Thoracic aorta (tissue), 2 donors: ENCODE results near the gene POLDIP3. TPM values are rescaled to one million over a fixed set of nuclear protein-coding genes. Genes with fewer than 3 reads are reported as not detected.

Experiments used
- ATAC-seq: fragments of 150-250 bp; one replicate; pipeline ENCODE4 v1.8.0; 2017; ENCODE audit warnings: low read depth; ENCODE audit not compliant: insufficient number of reproducible peaks, low FRiP score
- DNase-seq: peaks from one replicate; pipeline ENCODE4 v3.0.0-alpha.2; 2020; ENCODE audit warnings: low spot score
- H3K27ac ChIP-seq, 2 donors: fragments of 200-600 bp; sonication (generic); 1 replicate in 1 of 2; 2 replicates in 1 of 2; pipeline ENCODE4 v1.5.1; 2016; ENCODE audit warnings: mild to moderate bottlenecking in 2 of 2, moderate library complexity in 2 of 2
- H3K27me3 ChIP-seq: fragments of 200-600 bp; sonication (generic); replicated peaks from 2 replicates; pipeline ENCODE4 v1.6.0; 2016; ENCODE audit warnings: mild to moderate bottlenecking; ENCODE audit not compliant: insufficient read depth
- H3K36me3 ChIP-seq: fragments of 200-600 bp; sonication (generic); one replicate; pipeline ENCODE4 v1.5.1; 2016
- H3K4me1 ChIP-seq, 2 donors: fragments of 200-600 bp; sonication (generic); 1 replicate in 1 of 2; 2 replicates in 1 of 2; pipeline versions ENCODE4 v1.5.1 to v1.6.0; 2016; ENCODE audit warnings: low read depth in 2 of 2, mild to moderate bottlenecking in 1 of 2; ENCODE audit not compliant: control insufficient read depth in 1 of 2
- H3K4me3 ChIP-seq: fragments of 200-600 bp; sonication (generic); 2 replicates; pipeline ENCODE4 v1.5.1; 2016; ENCODE audit warnings: mild to moderate bottlenecking
- H3K9me3 ChIP-seq: fragments of 200-600 bp; sonication (generic); 2 replicates; pipeline ENCODE4 v1.5.1; 2016
- CTCF ChIP-seq: fragments of 200-600 bp; sonication (generic); IDR thresholded peaks from one replicate; pipeline ENCODE4 v1.5.1; 2019; ENCODE audit warnings: antibody characterized with exemption
- total RNA-seq, 2 donors: library from RNA; depleted of rRNA; stranded (reverse); fragments of >200 nt; gene quantifications; one replicate each; pipeline versions ENCODE4 v1.1.0 to v1.2.3, GENCODE V29; 2016

Gene POLDIP3
- total RNA-seq, 2 donors from 2014 or later, result 38.2 to 38.7 TPM

- Histone ChIP-seq H3K36me3 (no peaks in the 10 kb centered on the region), H3K4me1 (no peaks in the 10 kb centered on the region), H3K27ac (no peak overlapping the region), H3K27me3 (no peaks in the 10 kb centered on the region), H3K9me3 (no peaks in the 10 kb centered on the region), H3K4me3 (no peak overlapping the region)
- DNase-seq (no peak), ATAC-seq (no peak)
- TF ChIP-seq CTCF, result no peak
Measured at GRCh38 chr22:42562684-42563083, 52.0 kb downstream of the POLDIP3 start.

GRCh38 chr22:42562279-42562678, 52.4 kb downstream of the POLDIP3 start:
- Histone ChIP-seq H3K9me3 (no peaks in the 10 kb centered on the region), H3K27me3 (no peaks in the 10 kb centered on the region), H3K4me3 (no peak overlapping the region), H3K27ac (no peak overlapping the region), H3K4me1 (no peaks in the 10 kb centered on the region), H3K36me3 (no peaks in the 10 kb centered on the region)
- no peak for TF ChIP-seq CTCF
- no peak for DNase-seq
- no peak for ATAC-seq

- Histone ChIP-seq H3K4me3 (no peak overlapping the region), H3K36me3 (no peaks in the 10 kb centered on the region), H3K27ac (no peak overlapping the region), H3K4me1 (no peaks in the 10 kb centered on the region), H3K27me3 (no peaks in the 10 kb centered on the region), H3K9me3 (no peaks in the 10 kb centered on the region)
- ATAC-seq (no peak), DNase-seq (no peak)
- TF ChIP-seq CTCF, result no peak
Measured at GRCh38 chr22:42561856-42562255, 52.8 kb downstream of the POLDIP3 start.

GRCh38 chr22:42560781-42561180, 53.9 kb downstream of the POLDIP3 start:
- Histone ChIP-seq H3K4me3 (no peak overlapping the region), H3K36me3 (no peaks in the 10 kb centered on the region), H3K27me3 (no peaks in the 10 kb centered on the region), H3K4me1 (no peaks in the 10 kb centered on the region), H3K27ac (no peak overlapping the region), H3K9me3 (no peaks in the 10 kb centered on the region)
- TF ChIP-seq CTCF, result no peak
- ATAC-seq (no peak), DNase-seq (no peak)

- DNase-seq, result no peak
- Histone ChIP-seq H3K27me3 (no peaks in the 10 kb centered on the region), H3K9me3 (no peaks in the 10 kb centered on the region), H3K36me3 (no peaks in the 10 kb centered on the region), H3K4me1 (no peaks in the 10 kb centered on the region), H3K27ac (no peak overlapping the region), H3K4me3 (no peak overlapping the region)
- no peak for TF ChIP-seq CTCF
- ATAC-seq, result no peak
Measured at GRCh38 chr22:42560381-42560780, 54.3 kb downstream of the POLDIP3 start.
